ENCODE results near the gene NOA1.

The NOA1 gene

GRCh38 chr4:56972809-56973208 lies 4.6 kb downstream of the NOA1 start:
- H3K36me3 ChIP-seq (ENCODE audit: control insufficient read depth, insufficient read depth, low read length), result peaks cover 7% of the 10 kb centered on the region
- H4K5ac ChIP-seq (ENCODE audit: low read length), result no peak overlapping the region
- no peak overlapping the region for H3K56ac ChIP-seq (ENCODE audit: low read length)

GRCh38 chr4:56972389-56972788 lies 5.0 kb downstream of the NOA1 start:
- WGBS (ENCODE audit: extremely low coverage, insufficient coverage, low lambda C conversion rate), result 100% methylated on average over 1 of the region's 2 CpGs
- Histone ChIP-seq H3K9ac (ENCODE audit: low read length) (no peak overlapping the region), H3K56ac (ENCODE audit: low read length) (no peak overlapping the region), H3K79me2 (ENCODE audit: control insufficient read depth, insufficient read depth, low read length) (peaks cover 21% of the 10 kb centered on the region), H2BK5ac (ENCODE audit: low read length) (no peak overlapping the region), H3K27me3 (ENCODE audit: insufficient read depth, low read length, poor library complexity) (no peaks in the 10 kb centered on the region), H3K36me3 (ENCODE audit: control insufficient read depth, insufficient read depth, low read length) (peaks cover 7% of the 10 kb centered on the region), H3K4me3 (ENCODE audit: low read length) (no peak overlapping the region), H3K4me2 (ENCODE audit: low read length) (no peak overlapping the region), H3K18ac (ENCODE audit: low read length) (no peak overlapping the region), H4K8ac (ENCODE audit: low read depth, low read length) (no peak overlapping the region), H3K4me1 (ENCODE audit: control insufficient read depth, low read depth, low read length) (peaks cover 2% of the 10 kb centered on the region), H3K23ac (ENCODE audit: low read length) (no peak overlapping the region), H2AK5ac (ENCODE audit: low read length) (no peak overlapping the region), H2BK120ac (ENCODE audit: low read depth, low read length) (no peak overlapping the region), H3K4ac (ENCODE audit: low read depth, low read length) (no peak overlapping the region), H3K27ac (ENCODE audit: low read depth, low read length) (no peak overlapping the region), H4K5ac (ENCODE audit: low read length) (no peak overlapping the region), H2BK15ac (replicated peaks; ENCODE audit: low read depth) (no peak overlapping the region), H3K79me1 (ENCODE audit: low read length) (peaks cover 8% of the 10 kb centered on the region)
- DNase-seq, result no peak

More at GRCh38 chr4:56972809-56973208, 4.6 kb downstream of the NOA1 start:
- peaks cover 21% of the 10 kb centered on the region for H3K79me2 ChIP-seq (ENCODE audit: control insufficient read depth, insufficient read depth, low read length)
- H3K9ac ChIP-seq (ENCODE audit: low read length), result no peak overlapping the region
- no peak overlapping the region for H3K4me2 ChIP-seq (ENCODE audit: low read length)
- H2AK5ac ChIP-seq (ENCODE audit: low read length), result no peak overlapping the region
- no peak overlapping the region for H3K27ac ChIP-seq (ENCODE audit: low read depth, low read length)
- no peak overlapping the region for H3K23ac ChIP-seq (ENCODE audit: low read length)
- H3K4me1 ChIP-seq (ENCODE audit: control insufficient read depth, low read depth, low read length), result peaks cover 2% of the 10 kb centered on the region
- H4K8ac ChIP-seq (ENCODE audit: low read depth, low read length), result no peak overlapping the region
- H3K27me3 ChIP-seq (ENCODE audit: insufficient read depth, low read length, poor library complexity), result no peaks in the 10 kb centered on the region
- no peak overlapping the region for H2BK5ac ChIP-seq (ENCODE audit: low read length)
- no peak overlapping the region for H3K4me3 ChIP-seq (ENCODE audit: low read length)
- H3K79me1 ChIP-seq (ENCODE audit: low read length), result peaks cover 8% of the 10 kb centered on the region
- H3K18ac ChIP-seq (ENCODE audit: low read length), result no peak overlapping the region
- no peak for DNase-seq
- H2BK15ac ChIP-seq (replicated peaks; ENCODE audit: low read depth), result no peak overlapping the region
- H3K4ac ChIP-seq (ENCODE audit: low read depth, low read length), result no peak overlapping the region
- no peak overlapping the region for H2BK120ac ChIP-seq (ENCODE audit: low read depth, low read length)

DNA sequence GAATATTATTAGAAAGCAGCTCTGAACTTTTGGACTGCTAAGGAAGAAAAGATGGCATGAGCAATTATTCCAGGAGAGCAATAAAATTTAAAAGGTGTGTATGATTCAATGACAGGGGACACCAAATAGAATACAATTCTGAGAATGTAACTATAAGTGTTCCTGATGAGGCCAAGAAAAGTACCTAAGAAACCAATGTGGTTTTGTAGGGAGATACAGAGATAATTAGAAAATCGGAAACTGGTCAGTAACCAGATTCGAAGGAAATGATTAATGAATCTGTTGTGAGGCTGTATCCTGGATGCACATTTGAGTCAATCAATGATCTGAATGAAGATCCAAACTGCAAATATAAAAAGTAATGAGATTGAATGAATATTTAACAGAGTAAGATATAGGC lies 6.0 kb downstream of the NOA1 start:
- no peak overlapping the region for H2BK15ac ChIP-seq (replicated peaks; ENCODE audit: low read depth)
- no peaks in the 10 kb centered on the region for H3K27me3 ChIP-seq (ENCODE audit: insufficient read depth, low read length, poor library complexity)
- DNase-seq, result no peak
- no peak overlapping the region for H2BK120ac ChIP-seq (ENCODE audit: low read depth, low read length)
- no peak overlapping the region for H4K5ac ChIP-seq (ENCODE audit: low read length)
- H2AK5ac ChIP-seq (ENCODE audit: low read length), result no peak overlapping the region
- no peak overlapping the region for H4K8ac ChIP-seq (ENCODE audit: low read depth, low read length)
- H3K4me3 ChIP-seq (ENCODE audit: low read length), result no peak overlapping the region
- peaks cover 9% of the 10 kb centered on the region for H3K36me3 ChIP-seq (ENCODE audit: control insufficient read depth, insufficient read depth, low read length)
- H3K79me1 ChIP-seq (ENCODE audit: low read length), result peaks cover 7% of the 10 kb centered on the region
- no peak overlapping the region for H3K23ac ChIP-seq (ENCODE audit: low read length)
- peaks cover 2% of the 10 kb centered on the region for H3K4me1 ChIP-seq (ENCODE audit: control insufficient read depth, low read depth, low read length)
- no peak overlapping the region for H3K4me2 ChIP-seq (ENCODE audit: low read length)
- no peak overlapping the region for H3K9ac ChIP-seq (ENCODE audit: low read length)
- H2BK5ac ChIP-seq (ENCODE audit: low read length), result no peak overlapping the region
- no peak overlapping the region for H3K4ac ChIP-seq (ENCODE audit: low read depth, low read length)
- no CpG with 5 or more reads among the region's 2 CpGs for WGBS (ENCODE audit: extremely low coverage, insufficient coverage, low lambda C conversion rate)
- no peak overlapping the region for H3K56ac ChIP-seq (ENCODE audit: low read length)
- H3K79me2 ChIP-seq (ENCODE audit: control insufficient read depth, insufficient read depth, low read length), result peaks cover 13% of the 10 kb centered on the region
- H3K27ac ChIP-seq (ENCODE audit: low read depth, low read length), result no peak overlapping the region
- no peak overlapping the region for H3K18ac ChIP-seq (ENCODE audit: low read length)

DNA sequence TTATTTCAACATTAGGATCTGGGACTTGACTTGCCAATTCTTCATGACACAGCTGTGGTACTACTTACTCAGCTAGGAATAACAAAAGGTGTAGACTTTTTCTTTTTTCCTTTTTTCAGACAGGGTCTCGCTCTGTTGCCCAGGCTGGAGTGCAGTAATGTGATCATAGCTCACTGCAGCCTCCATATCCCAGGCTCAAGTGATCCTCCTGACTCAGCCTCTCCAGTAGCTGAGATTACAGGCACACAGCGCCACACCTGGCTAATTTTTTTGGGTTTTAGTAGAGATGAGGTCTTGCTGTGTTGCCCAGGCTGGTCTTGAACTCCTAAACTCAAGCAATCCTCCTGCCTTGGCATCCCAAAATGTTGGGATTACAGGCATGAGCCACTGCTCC lies 16.3 kb downstream of the NOA1 start:
- H3K27ac ChIP-seq (ENCODE audit: low read depth, low read length), result no peak overlapping the region
- H3K4ac ChIP-seq (ENCODE audit: low read depth, low read length), result no peak overlapping the region
- H3K36me3 ChIP-seq (ENCODE audit: control insufficient read depth, insufficient read depth, low read length), result no peaks in the 10 kb centered on the region
- H2BK120ac ChIP-seq (ENCODE audit: low read depth, low read length), result no peak overlapping the region
- no peak overlapping the region for H3K4me3 ChIP-seq (ENCODE audit: low read length)
- H3K9ac ChIP-seq (ENCODE audit: low read length), result no peak overlapping the region
- no peaks in the 10 kb centered on the region for H3K4me1 ChIP-seq (ENCODE audit: control insufficient read depth, low read depth, low read length)
- no peak for DNase-seq
- H2AK5ac ChIP-seq (ENCODE audit: low read length), result no peak overlapping the region
- no peak overlapping the region for H3K4me2 ChIP-seq (ENCODE audit: low read length)
- no peaks in the 10 kb centered on the region for H3K27me3 ChIP-seq (ENCODE audit: insufficient read depth, low read length, poor library complexity)
- no peaks in the 10 kb centered on the region for H3K79me1 ChIP-seq (ENCODE audit: low read length)
- H4K5ac ChIP-seq (ENCODE audit: low read length), result no peak overlapping the region
- no peak overlapping the region for H4K8ac ChIP-seq (ENCODE audit: low read depth, low read length)
- no peak overlapping the region for H3K56ac ChIP-seq (ENCODE audit: low read length)
- WGBS (ENCODE audit: extremely low coverage, insufficient coverage, low lambda C conversion rate), result no CpG with 5 or more reads among the region's 2 CpGs
- no peak overlapping the region for H3K23ac ChIP-seq (ENCODE audit: low read length)
- H3K79me2 ChIP-seq (ENCODE audit: control insufficient read depth, insufficient read depth, low read length), result no peaks in the 10 kb centered on the region
- no peak overlapping the region for H2BK5ac ChIP-seq (ENCODE audit: low read length)
- H3K18ac ChIP-seq (ENCODE audit: low read length), result no peak overlapping the region
- no peak overlapping the region for H2BK15ac ChIP-seq (replicated peaks; ENCODE audit: low read depth)

- Histone ChIP-seq H3K4ac (ENCODE audit: low read depth, low read length) (no peak overlapping the region), H3K4me1 (ENCODE audit: control insufficient read depth, low read depth, low read length) (no peaks in the 10 kb centered on the region), H3K36me3 (ENCODE audit: control insufficient read depth, insufficient read depth, low read length) (no peaks in the 10 kb centered on the region), H3K23ac (ENCODE audit: low read length) (no peak overlapping the region), H3K4me2 (ENCODE audit: low read length) (no peak overlapping the region), H3K27ac (ENCODE audit: low read depth, low read length) (no peak overlapping the region), H3K79me1 (ENCODE audit: low read length) (no peaks in the 10 kb centered on the region), H3K27me3 (ENCODE audit: insufficient read depth, low read length, poor library complexity) (no peaks in the 10 kb centered on the region), H2BK15ac (replicated peaks; ENCODE audit: low read depth) (no peak overlapping the region), H2BK120ac (ENCODE audit: low read depth, low read length) (no peak overlapping the region), H4K5ac (ENCODE audit: low read length) (no peak overlapping the region), H3K4me3 (ENCODE audit: low read length) (no peak overlapping the region), H4K8ac (ENCODE audit: low read depth, low read length) (no peak overlapping the region), H2AK5ac (ENCODE audit: low read length) (no peak overlapping the region), H2BK5ac (ENCODE audit: low read length) (no peak overlapping the region), H3K56ac (ENCODE audit: low read length) (no peak overlapping the region), H3K79me2 (ENCODE audit: control insufficient read depth, insufficient read depth, low read length) (no peaks in the 10 kb centered on the region), H3K18ac (ENCODE audit: low read length) (no peak overlapping the region), H3K9ac (ENCODE audit: low read length) (no peak overlapping the region)
- WGBS (ENCODE audit: extremely low coverage, insufficient coverage, low lambda C conversion rate), result no CpG with 5 or more reads among the region's 1 CpG
- DNase-seq, result no peak
Measured at GRCh38 chr4:56959100-56959499, 18.3 kb downstream of the NOA1 start.

GRCh38 chr4:56958111-56958517 lies 19.3 kb downstream of the NOA1 start:
- H3K4ac ChIP-seq (ENCODE audit: low read depth, low read length), result no peak overlapping the region
- no peak for DNase-seq
- no peak overlapping the region for H4K8ac ChIP-seq (ENCODE audit: low read depth, low read length)
- H3K9ac ChIP-seq (ENCODE audit: low read length), result no peak overlapping the region
- H3K79me1 ChIP-seq (ENCODE audit: low read length), result no peaks in the 10 kb centered on the region
- H3K36me3 ChIP-seq (ENCODE audit: control insufficient read depth, insufficient read depth, low read length), result no peaks in the 10 kb centered on the region
- no peak overlapping the region for H2BK5ac ChIP-seq (ENCODE audit: low read length)
- H3K27ac ChIP-seq (ENCODE audit: low read depth, low read length), result no peak overlapping the region
- no peak overlapping the region for H3K56ac ChIP-seq (ENCODE audit: low read length)
- no peak overlapping the region for H3K4me3 ChIP-seq (ENCODE audit: low read length)
- no peak overlapping the region for H3K4me2 ChIP-seq (ENCODE audit: low read length)
- no peaks in the 10 kb centered on the region for H3K79me2 ChIP-seq (ENCODE audit: control insufficient read depth, insufficient read depth, low read length)
- H3K4me1 ChIP-seq (ENCODE audit: control insufficient read depth, low read depth, low read length), result no peaks in the 10 kb centered on the region
- no peak overlapping the region for H2AK5ac ChIP-seq (ENCODE audit: low read length)
- no peak overlapping the region for H2BK120ac ChIP-seq (ENCODE audit: low read depth, low read length)
- H4K5ac ChIP-seq (ENCODE audit: low read length), result no peak overlapping the region
- no CpG with 5 or more reads among the region's 7 CpGs for WGBS (ENCODE audit: extremely low coverage, insufficient coverage, low lambda C conversion rate)
- no peak overlapping the region for H3K23ac ChIP-seq (ENCODE audit: low read length)
- H2BK15ac ChIP-seq (replicated peaks; ENCODE audit: low read depth), result no peak overlapping the region
- H3K18ac ChIP-seq (ENCODE audit: low read length), result no peak overlapping the region
- H3K27me3 ChIP-seq (ENCODE audit: insufficient read depth, low read length, poor library complexity), result no peaks in the 10 kb centered on the region

Data from mesendoderm (in vitro differentiated cells).